Caco-2 (cell line): Measurements from ENCODE around the gene TLE3. TPM values are rescaled to one million over a fixed set of nuclear protein-coding genes. Genes with fewer than 3 reads are reported as not detected.

ENCODE experiments used
- BruUV-seq: library from RNA; stranded (reverse); fragments of 400-500 nt; replicated peaks from 2 replicates; lab custom pipeline; 2021; lab: Mats Ljungman, UMichigan
- CTCF ChIA-PET: fragments of 300-600 bp; sonication (Branson Sonifier 250); formaldehyde crosslinking; loops from one replicate; lab custom pipeline; 2022; ENCODE audit warnings: antibody characterized with exemption; lab: Charles Lee
- POLR2A ChIA-PET: fragments of 300-600 bp; sonication (Branson Sonifier 250); formaldehyde crosslinking; loops from one replicate; lab custom pipeline; 2022; ENCODE audit warnings: antibody characterized with exemption; lab: Charles Lee
- DNase-seq, 2 experiments: peaks; one replicate each; pipeline versions ENCODE4 v3.0.0 to v3.0.0-alpha.2; 2020 to 2022
- H3K27me3 ChIP-seq: replicated peaks from 2 replicates; pipeline ENCODE4 v1.6.0; 2011; ENCODE audit warnings: low read length; ENCODE audit not compliant: control insufficient read depth, insufficient read depth
- H3K36me3 ChIP-seq: 2 replicates; pipeline ENCODE4 v1.5.1; 2011; ENCODE audit warnings: low read length; ENCODE audit not compliant: control insufficient read depth, insufficient read depth
- H3K4me1 ChIP-seq: fragments of 250-450 bp; sonication (Bioruptor Pico); 2 replicates; pipeline ENCODE4 v1.5.1; 2020; ENCODE audit warnings: mild to moderate bottlenecking
- H3K4me3 ChIP-seq: 2 replicates; pipeline ENCODE4 v1.5.1; 2011; ENCODE audit warnings: low read depth, mild to moderate bottlenecking, control low read depth, low read length
- H3K9me3 ChIP-seq: fragments of 250-450 bp; sonication (Bioruptor Pico); 2 replicates; pipeline ENCODE4 v1.5.1; 2020; ENCODE audit warnings: mild to moderate bottlenecking, moderate library complexity
- H3K27ac Mint-ChIP-seq: one replicate; pipeline ENCODE4 v1.8.0; 2022; ENCODE audit warnings: mixed read lengths; ENCODE audit not compliant: unreplicated experiment
- H3K27me3 Mint-ChIP-seq: one replicate; pipeline ENCODE4 v1.8.0; 2022; ENCODE audit warnings: mixed read lengths; ENCODE audit not compliant: insufficient read depth, unreplicated experiment
- H3K36me3 Mint-ChIP-seq: one replicate; pipeline ENCODE4 v1.8.0; 2022; ENCODE audit warnings: mild to moderate bottlenecking, mixed read lengths; ENCODE audit not compliant: insufficient read depth, unreplicated experiment
- H3K4me1 Mint-ChIP-seq: one replicate; pipeline ENCODE4 v1.8.0; 2022; ENCODE audit warnings: low read depth, mixed read lengths; ENCODE audit not compliant: unreplicated experiment
- H3K4me3 Mint-ChIP-seq: one replicate; pipeline ENCODE4 v1.8.0; 2022; ENCODE audit warnings: mild to moderate bottlenecking, moderate library complexity, mixed read lengths; ENCODE audit not compliant: unreplicated experiment
- H3K9me3 Mint-ChIP-seq: one replicate; pipeline ENCODE4 v1.8.0; 2022; ENCODE audit warnings: mixed read lengths; ENCODE audit not compliant: unreplicated experiment
- intact Hi-C: fragments of 100-400 bp; cut with micrococcal nuclease; formaldehyde crosslinking; loops from one replicate; pipeline ENCODE4 v1.10.0; 2022; ENCODE audit not compliant: unreplicated experiment
- total RNA-seq: library from RNA; stranded (reverse); gene quantifications from 2 replicates; pipeline ENCODE4 v1.2.3, GENCODE V29; 2022
- TF ChIP-seq, protein P1 (sequence below), 2 experiments: fragments of 200-600 bp in 1 of 2; IDR thresholded peaks; 1 replicate in 1 of 2; 2 replicates in 1 of 2; pipeline versions ENCODE4 v1.5.1 to v1.8.0; 2011 to 2022; ENCODE audit warnings: antibody characterized with exemption in 1 of 2, control low read depth in 1 of 2, inconsistent platforms in 1 of 2, low read depth in 1 of 2, low read length in 1 of 2, mild to moderate bottlenecking in 1 of 2, moderate library complexity in 1 of 2; ENCODE audit not compliant: insufficient read depth in 1 of 2, severe bottlenecking in 1 of 2, unreplicated experiment in 1 of 2

TLE3 gene
- total RNA-seq, 1 experiment from 2014 or later, result 105 TPM

DNA sequence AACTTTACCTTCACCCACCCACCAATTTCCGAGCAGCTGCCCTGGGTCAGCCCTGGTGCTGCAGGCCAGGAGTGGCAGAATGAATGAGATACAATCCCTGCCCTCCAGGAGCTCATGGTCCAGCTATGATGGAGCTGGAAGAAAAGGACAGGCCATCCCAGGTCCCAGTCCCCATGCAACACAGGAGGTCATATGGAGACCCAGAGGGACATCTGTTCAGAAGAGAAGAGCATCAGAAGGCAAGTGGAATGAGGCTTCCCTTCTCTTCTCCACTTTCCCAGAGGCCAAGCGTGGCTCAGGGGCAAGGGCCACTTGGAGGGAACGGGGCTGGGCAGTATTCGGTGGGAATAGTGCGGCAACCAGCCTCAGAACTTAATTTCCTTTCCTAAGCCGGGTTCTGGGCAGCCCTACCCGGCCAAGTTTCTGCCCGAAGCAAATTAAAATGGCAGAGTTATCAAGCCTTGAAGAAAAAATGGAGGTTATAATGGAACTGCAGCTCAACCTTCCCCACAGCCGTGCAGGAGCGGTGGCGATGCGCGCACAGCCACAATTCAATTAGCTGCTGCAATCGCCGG is 35.9 kb downstream of the TLE3 start:
- POLR2A ChIA-PET, result no interaction called here
- DNase-seq, result no peak
- no peaks in the 10 kb centered on the region for H3K27me3 Mint-ChIP-seq
- H3K4me1 ChIP-seq, result no peaks in the 10 kb centered on the region
- no peak overlapping the region for H3K27ac Mint-ChIP-seq
- H3K27me3 ChIP-seq, result no peaks in the 10 kb centered on the region
- intact Hi-C loops, result no loop called here
- no peak overlapping the region for H3K4me3 ChIP-seq
- H3K4me3 Mint-ChIP-seq, result no peak overlapping the region
- H3K36me3 Mint-ChIP-seq, result peaks cover 92% of the 10 kb centered on the region
- CTCF ChIA-PET, result interaction anchor here (0.6 kb wide), 1 partner anchor 63 kb away, joined by 4 read pairs; no protein-coding TSS in a partner anchor
- H3K4me1 Mint-ChIP-seq, result no peaks in the 10 kb centered on the region
- BruUV-seq, result no TSS peak
- TF ChIP-seq, protein P1, sequence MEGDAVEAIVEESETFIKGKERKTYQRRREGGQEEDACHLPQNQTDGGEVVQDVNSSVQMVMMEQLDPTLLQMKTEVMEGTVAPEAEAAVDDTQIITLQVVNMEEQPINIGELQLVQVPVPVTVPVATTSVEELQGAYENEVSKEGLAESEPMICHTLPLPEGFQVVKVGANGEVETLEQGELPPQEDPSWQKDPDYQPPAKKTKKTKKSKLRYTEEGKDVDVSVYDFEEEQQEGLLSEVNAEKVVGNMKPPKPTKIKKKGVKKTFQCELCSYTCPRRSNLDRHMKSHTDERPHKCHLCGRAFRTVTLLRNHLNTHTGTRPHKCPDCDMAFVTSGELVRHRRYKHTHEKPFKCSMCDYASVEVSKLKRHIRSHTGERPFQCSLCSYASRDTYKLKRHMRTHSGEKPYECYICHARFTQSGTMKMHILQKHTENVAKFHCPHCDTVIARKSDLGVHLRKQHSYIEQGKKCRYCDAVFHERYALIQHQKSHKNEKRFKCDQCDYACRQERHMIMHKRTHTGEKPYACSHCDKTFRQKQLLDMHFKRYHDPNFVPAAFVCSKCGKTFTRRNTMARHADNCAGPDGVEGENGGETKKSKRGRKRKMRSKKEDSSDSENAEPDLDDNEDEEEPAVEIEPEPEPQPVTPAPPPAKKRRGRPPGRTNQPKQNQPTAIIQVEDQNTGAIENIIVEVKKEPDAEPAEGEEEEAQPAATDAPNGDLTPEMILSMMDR (IDR thresholded peaks at IDR 0.05; ENCODE audit: insufficient read depth in 1 of 2, low read depth in 1 of 2, low read length in 1 of 2, severe bottlenecking in 1 of 2, unreplicated experiment in 1 of 2), result no peak
- H3K9me3 ChIP-seq, result no peaks in the 10 kb centered on the region
- H3K9me3 Mint-ChIP-seq, result no peaks in the 10 kb centered on the region
- peaks cover 4% of the 10 kb centered on the region; the same call in 1 of the 2 replicates for H3K36me3 ChIP-seq

DNA sequence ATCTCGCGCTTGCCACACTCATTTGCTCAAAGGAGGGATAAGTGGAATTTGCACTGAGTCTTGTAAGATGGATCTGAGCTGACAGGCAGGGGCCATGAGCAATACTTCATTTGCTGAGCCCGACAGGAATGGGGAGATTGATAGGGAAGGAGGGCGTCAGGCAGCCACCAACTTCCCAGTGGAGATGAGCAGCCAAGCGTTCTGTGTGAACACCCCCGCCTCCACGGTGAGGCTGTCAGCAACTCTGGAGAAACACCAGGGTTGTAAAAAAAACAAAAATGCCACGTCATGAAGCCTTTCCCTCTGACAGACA is 36.8 kb downstream of the TLE3 start:
- Histone ChIP-seq H3K4me1 (no peaks in the 10 kb centered on the region), H3K27me3 (no peaks in the 10 kb centered on the region), H3K9me3 (no peaks in the 10 kb centered on the region), H3K4me3 (no peak overlapping the region), H3K36me3 (peaks cover 4% of the 10 kb centered on the region; the same call in 1 of the 2 replicates)
- DNase-seq, result peak in 1 of 2 experiments; percentile 16
- intact Hi-C loops, result no loop called here
- Mint-ChIP-seq H3K4me1 (no peaks in the 10 kb centered on the region), H3K27me3 (no peaks in the 10 kb centered on the region), H3K9me3 (no peaks in the 10 kb centered on the region), H3K36me3 (peaks cover 91% of the 10 kb centered on the region), H3K27ac (no peak overlapping the region), H3K4me3 (no peak overlapping the region)
- BruUV-seq, result no TSS peak
- TF ChIP-seq, protein P1 (IDR thresholded peaks at IDR 0.05; ENCODE audit: insufficient read depth in 1 of 2, low read depth in 1 of 2, low read length in 1 of 2, severe bottlenecking in 1 of 2, unreplicated experiment in 1 of 2), result no peak
- ChIA-PET POLR2A (no interaction called here), CTCF (no interaction called here)

DNA sequence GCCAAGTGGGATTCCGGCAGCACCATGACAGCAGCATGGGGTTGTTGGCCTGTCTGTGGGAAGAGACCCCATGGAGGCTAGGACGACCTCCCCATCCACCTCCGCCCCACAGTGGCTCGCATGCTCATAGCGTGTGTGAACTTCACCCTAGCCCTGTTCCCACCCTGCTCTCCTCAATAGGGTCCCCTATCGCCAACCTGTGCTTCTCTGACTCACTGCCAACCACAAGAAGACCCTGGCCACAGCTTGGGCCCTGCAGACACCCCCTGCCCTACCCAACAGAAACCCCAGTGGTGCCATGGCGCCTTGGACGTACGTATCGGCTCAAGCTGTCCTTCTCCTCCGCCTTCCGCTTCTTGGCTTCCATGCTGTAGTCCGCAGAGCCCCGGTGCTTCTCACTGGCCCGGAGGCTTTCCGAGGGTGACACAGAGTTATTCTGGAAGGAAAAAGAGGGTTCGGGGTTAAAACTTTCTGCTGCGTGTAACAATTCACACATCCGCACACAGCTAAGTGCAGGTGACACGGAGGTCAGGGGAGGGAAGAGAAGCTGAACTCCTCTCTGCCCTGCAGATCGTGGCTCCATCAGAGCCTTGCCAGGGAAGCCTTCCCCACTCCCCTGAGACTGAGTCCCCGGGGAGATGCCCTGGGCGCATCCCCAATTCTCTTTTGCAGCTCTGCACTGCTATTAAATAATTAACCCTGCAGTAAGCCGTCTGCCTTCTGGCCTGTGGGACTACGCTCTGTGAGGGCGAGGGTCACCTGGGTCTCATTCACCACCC is 37.3 kb downstream of the TLE3 start:
- DNase-seq, result peak in 1 of 2 experiments; percentile 20
- Mint-ChIP-seq H3K27me3 (no peaks in the 10 kb centered on the region), H3K36me3 (peaks cover 91% of the 10 kb centered on the region), H3K9me3 (no peaks in the 10 kb centered on the region), H3K27ac (no peak overlapping the region), H3K4me1 (no peaks in the 10 kb centered on the region), H3K4me3 (no peak overlapping the region)
- intact Hi-C loops, result no loop called here
- H3K36me3 ChIP-seq, result peaks cover 4% of the 10 kb centered on the region; the same call in 1 of the 2 replicates
- BruUV-seq, result no TSS peak
- ChIA-PET CTCF (no interaction called here), POLR2A (no interaction called here)
- TF ChIP-seq, protein P1 (IDR thresholded peaks at IDR 0.05; ENCODE audit: insufficient read depth in 1 of 2, low read depth in 1 of 2, low read length in 1 of 2, severe bottlenecking in 1 of 2, unreplicated experiment in 1 of 2), result no peak
- H3K9me3 ChIP-seq, result no peaks in the 10 kb centered on the region
- no peaks in the 10 kb centered on the region for H3K27me3 ChIP-seq
- H3K4me3 ChIP-seq, result no peak overlapping the region
- no peaks in the 10 kb centered on the region for H3K4me1 ChIP-seq
